H1 (cell line): Measurements from ENCODE around the gene EPHA6. TPM values are rescaled to one million over a fixed set of nuclear protein-coding genes. Genes with fewer than 3 reads are reported as not detected.

ENCODE experiments used
- SP2 ChIP-seq: IDR thresholded peaks from 2 replicates; pipeline ENCODE4 v1.6.1; 2012; ENCODE audit warnings: mild to moderate bottlenecking, low read length, inconsistent platforms
- polyA plus RNA-seq, 7 experiments: library from polyadenylated mRNA; depleted of rRNA in 3 of 7; stranded (reverse) in 5 of 7; unstranded in 2 of 7; fragments of >200 nt in 5 of 7; fragments of 200-250 nt in 2 of 7; gene quantifications; 1 replicate in 5 of 7; 2 replicates in 1 of 7; 4 replicates in 1 of 7; pipeline versions ENCODE4 v1.2.1 to v1.2.3, GENCODE V29; 2011 to 2013; ENCODE audit warnings: missing spikeins in 2 of 7, mixed read lengths in 2 of 7
- total RNA-seq: library from RNA; stranded (reverse); fragmentation: NEBNext Ultra II Directional; extraction: Animal tissue kit (Norgen Biotek cat#: 25700); gene quantifications from 2 replicates; pipeline ENCODE4 v1.2.1, GENCODE V29; 2021
- TF ChIP-seq, protein P1 (sequence below): fragments of 300-600 bp; sonication (generic); IDR thresholded peaks from 2 replicates; pipeline ENCODE4 v1.7.1; 2012; ENCODE audit warnings: low read length, moderate library complexity, mild to moderate bottlenecking, inconsistent platforms; ENCODE audit not compliant: insufficient replicate concordance

EPHA6 gene
- total and polyA plus RNA-seq, 2 of the 8 experiments (the other 6 are each of a cell fraction or from before 2014, with no cell fraction given): 0.83 to 3.2 TPM

GRCh38 chr3:97029972-97030371 lies 215.6 kb downstream of the EPHA6 start (continued):
- TF ChIP-seq, protein P1, sequence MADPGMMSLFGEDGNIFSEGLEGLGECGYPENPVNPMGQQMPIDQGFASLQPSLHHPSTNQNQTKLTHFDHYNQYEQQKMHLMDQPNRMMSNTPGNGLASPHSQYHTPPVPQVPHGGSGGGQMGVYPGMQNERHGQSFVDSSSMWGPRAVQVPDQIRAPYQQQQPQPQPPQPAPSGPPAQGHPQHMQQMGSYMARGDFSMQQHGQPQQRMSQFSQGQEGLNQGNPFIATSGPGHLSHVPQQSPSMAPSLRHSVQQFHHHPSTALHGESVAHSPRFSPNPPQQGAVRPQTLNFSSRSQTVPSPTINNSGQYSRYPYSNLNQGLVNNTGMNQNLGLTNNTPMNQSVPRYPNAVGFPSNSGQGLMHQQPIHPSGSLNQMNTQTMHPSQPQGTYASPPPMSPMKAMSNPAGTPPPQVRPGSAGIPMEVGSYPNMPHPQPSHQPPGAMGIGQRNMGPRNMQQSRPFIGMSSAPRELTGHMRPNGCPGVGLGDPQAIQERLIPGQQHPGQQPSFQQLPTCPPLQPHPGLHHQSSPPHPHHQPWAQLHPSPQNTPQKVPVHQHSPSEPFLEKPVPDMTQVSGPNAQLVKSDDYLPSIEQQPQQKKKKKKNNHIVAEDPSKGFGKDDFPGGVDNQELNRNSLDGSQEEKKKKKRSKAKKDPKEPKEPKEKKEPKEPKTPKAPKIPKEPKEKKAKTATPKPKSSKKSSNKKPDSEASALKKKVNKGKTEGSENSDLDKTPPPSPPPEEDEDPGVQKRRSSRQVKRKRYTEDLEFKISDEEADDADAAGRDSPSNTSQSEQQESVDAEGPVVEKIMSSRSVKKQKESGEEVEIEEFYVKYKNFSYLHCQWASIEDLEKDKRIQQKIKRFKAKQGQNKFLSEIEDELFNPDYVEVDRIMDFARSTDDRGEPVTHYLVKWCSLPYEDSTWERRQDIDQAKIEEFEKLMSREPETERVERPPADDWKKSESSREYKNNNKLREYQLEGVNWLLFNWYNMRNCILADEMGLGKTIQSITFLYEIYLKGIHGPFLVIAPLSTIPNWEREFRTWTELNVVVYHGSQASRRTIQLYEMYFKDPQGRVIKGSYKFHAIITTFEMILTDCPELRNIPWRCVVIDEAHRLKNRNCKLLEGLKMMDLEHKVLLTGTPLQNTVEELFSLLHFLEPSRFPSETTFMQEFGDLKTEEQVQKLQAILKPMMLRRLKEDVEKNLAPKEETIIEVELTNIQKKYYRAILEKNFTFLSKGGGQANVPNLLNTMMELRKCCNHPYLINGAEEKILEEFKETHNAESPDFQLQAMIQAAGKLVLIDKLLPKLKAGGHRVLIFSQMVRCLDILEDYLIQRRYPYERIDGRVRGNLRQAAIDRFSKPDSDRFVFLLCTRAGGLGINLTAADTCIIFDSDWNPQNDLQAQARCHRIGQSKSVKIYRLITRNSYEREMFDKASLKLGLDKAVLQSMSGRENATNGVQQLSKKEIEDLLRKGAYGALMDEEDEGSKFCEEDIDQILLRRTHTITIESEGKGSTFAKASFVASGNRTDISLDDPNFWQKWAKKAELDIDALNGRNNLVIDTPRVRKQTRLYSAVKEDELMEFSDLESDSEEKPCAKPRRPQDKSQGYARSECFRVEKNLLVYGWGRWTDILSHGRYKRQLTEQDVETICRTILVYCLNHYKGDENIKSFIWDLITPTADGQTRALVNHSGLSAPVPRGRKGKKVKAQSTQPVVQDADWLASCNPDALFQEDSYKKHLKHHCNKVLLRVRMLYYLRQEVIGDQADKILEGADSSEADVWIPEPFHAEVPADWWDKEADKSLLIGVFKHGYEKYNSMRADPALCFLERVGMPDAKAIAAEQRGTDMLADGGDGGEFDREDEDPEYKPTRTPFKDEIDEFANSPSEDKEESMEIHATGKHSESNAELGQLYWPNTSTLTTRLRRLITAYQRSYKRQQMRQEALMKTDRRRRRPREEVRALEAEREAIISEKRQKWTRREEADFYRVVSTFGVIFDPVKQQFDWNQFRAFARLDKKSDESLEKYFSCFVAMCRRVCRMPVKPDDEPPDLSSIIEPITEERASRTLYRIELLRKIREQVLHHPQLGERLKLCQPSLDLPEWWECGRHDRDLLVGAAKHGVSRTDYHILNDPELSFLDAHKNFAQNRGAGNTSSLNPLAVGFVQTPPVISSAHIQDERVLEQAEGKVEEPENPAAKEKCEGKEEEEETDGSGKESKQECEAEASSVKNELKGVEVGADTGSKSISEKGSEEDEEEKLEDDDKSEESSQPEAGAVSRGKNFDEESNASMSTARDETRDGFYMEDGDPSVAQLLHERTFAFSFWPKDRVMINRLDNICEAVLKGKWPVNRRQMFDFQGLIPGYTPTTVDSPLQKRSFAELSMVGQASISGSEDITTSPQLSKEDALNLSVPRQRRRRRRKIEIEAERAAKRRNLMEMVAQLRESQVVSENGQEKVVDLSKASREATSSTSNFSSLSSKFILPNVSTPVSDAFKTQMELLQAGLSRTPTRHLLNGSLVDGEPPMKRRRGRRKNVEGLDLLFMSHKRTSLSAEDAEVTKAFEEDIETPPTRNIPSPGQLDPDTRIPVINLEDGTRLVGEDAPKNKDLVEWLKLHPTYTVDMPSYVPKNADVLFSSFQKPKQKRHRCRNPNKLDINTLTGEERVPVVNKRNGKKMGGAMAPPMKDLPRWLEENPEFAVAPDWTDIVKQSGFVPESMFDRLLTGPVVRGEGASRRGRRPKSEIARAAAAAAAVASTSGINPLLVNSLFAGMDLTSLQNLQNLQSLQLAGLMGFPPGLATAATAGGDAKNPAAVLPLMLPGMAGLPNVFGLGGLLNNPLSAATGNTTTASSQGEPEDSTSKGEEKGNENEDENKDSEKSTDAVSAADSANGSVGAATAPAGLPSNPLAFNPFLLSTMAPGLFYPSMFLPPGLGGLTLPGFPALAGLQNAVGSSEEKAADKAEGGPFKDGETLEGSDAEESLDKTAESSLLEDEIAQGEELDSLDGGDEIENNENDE: no peak
- no peak for TF ChIP-seq SP2
- TF ChIP-seq, all 59 proteins: peak for 0
